GM12878 (cell line): ENCODE measurements around the gene ZG16B. TPM values are rescaled to one million over a fixed set of nuclear protein-coding genes. Genes with fewer than 3 reads are reported as not detected.

ENCODE experiments used
- ATAC-seq: fragments of 200-7000 bp; cut with Tn5 transposase; 3 replicates; pipeline ENCODE4 v1.9.1; 2020; ENCODE audit warnings: mild to moderate bottlenecking, moderate library complexity
- BruUV-seq: library from RNA; stranded (reverse); fragments of 400-500 nt; replicated peaks from 2 replicates; lab custom pipeline; 2021; lab: Mats Ljungman, UMichigan
- CTCF ChIA-PET: fragments of 300-600 bp; sonication (Branson Sonifier 250); formaldehyde crosslinking; extraction: SDS; loops from one replicate; lab custom pipeline; 2021; ENCODE audit warnings: inconsistent platforms; lab: Yijun Ruan, JAX
- POLR2A ChIA-PET: fragments of 350-600 bp; formaldehyde crosslinking; extraction: SDS; loops from one replicate; lab custom pipeline; 2021; ENCODE audit warnings: inconsistent platforms; lab: Charles Lee
- RAD21 ChIA-PET: fragments of 300-600 bp; sonication (Branson Sonifier 250); formaldehyde crosslinking; loops from one replicate; lab custom pipeline; 2023; ENCODE audit warnings: antibody characterized with exemption; ENCODE audit not compliant: unreplicated experiment; lab: Charles Lee
- SMC1A ChIA-PET: fragments of 300-600 bp; sonication (Branson Sonifier 250); formaldehyde crosslinking; loops from one replicate; lab custom pipeline; 2023; ENCODE audit not compliant: unreplicated experiment, uncharacterized antibody; lab: Charles Lee
- DNase-seq: peaks from one replicate; pipeline ENCODE4 v3.0.0-alpha.2; 2011; ENCODE audit warnings: low read depth, low spot score
- FAIRE-seq: peaks from 3 replicates; lab custom pipeline; 2011; peaks lifted over from hg19 to GRCh38; lab: Jason Lieb, UNC
- H2AFZ ChIP-seq: 2 replicates; pipeline ENCODE4 v1.6.0; 2011; ENCODE audit warnings: low read depth, low read length, control low read depth; ENCODE audit not compliant: control insufficient read depth
- H3K27ac ChIP-seq: 2 replicates; pipeline ENCODE4 v1.5.1; 2011; ENCODE audit warnings: control low read depth; ENCODE audit not compliant: control insufficient read depth, insufficient read depth
- H3K27me3 ChIP-seq, 2 experiments: replicated peaks in 1 of 2; 2 replicates each; pipeline versions ENCODE4 v1.6.0 to v1.6.1; 2011; ENCODE audit warnings: low read length in 1 of 2; ENCODE audit not compliant: control insufficient read depth in 2 of 2, insufficient read depth in 2 of 2
- H3K36me3 ChIP-seq, 2 experiments: 2 replicates each; pipeline ENCODE4 v1.5.1; 2011; ENCODE audit warnings: low read length in 1 of 2; ENCODE audit not compliant: control insufficient read depth in 2 of 2, insufficient read depth in 2 of 2
- H3K4me1 ChIP-seq: 2 replicates; pipeline ENCODE4 v1.6.1; 2011; ENCODE audit warnings: mild to moderate bottlenecking, low read length, moderate library complexity, mixed read lengths; ENCODE audit not compliant: control insufficient read depth, insufficient read depth
- H3K4me2 ChIP-seq: 2 replicates; pipeline ENCODE4 v1.6.0; 2011; ENCODE audit warnings: control low read depth; ENCODE audit not compliant: control insufficient read depth, insufficient read depth
- H3K4me3 ChIP-seq: fragments of 200-600 bp; sonication (generic); 2 replicates; pipeline ENCODE4 v1.5.1; 2016
- H3K79me2 ChIP-seq: 2 replicates; pipeline ENCODE4 v1.6.0; 2011; ENCODE audit warnings: low read length; ENCODE audit not compliant: control insufficient read depth, insufficient read depth
- H3K9ac ChIP-seq: 2 replicates; pipeline ENCODE4 v1.8.0; 2011; ENCODE audit warnings: low read length, control low read depth, mixed read lengths; ENCODE audit not compliant: control insufficient read depth, insufficient read depth
- H3K9me3 ChIP-seq: replicated peaks from 3 replicates; pipeline ENCODE4 v1.5.1; 2011; ENCODE audit warnings: mild to moderate bottlenecking, low read length; ENCODE audit not compliant: control insufficient read depth, insufficient read depth
- H4K20me1 ChIP-seq: 2 replicates; pipeline ENCODE4 v1.6.0; 2011; ENCODE audit not compliant: control insufficient read depth, insufficient read depth
- CHD4 ChIP-seq: fragments of 200-600 bp; sonication (generic); IDR thresholded peaks from 2 replicates; pipeline ENCODE4 v1.6.1; 2016; ENCODE audit warnings: mild to moderate bottlenecking
- CREB1 ChIP-seq: IDR thresholded peaks from 2 replicates; pipeline ENCODE4 v1.6.1; 2012; ENCODE audit warnings: low read depth, mild to moderate bottlenecking, inconsistent platforms
- E2F4 ChIP-seq: IDR thresholded peaks from 2 replicates; pipeline ENCODE4 v1.6.1; 2012; ENCODE audit warnings: low read depth, low read length, improper control_type of control experiment
- FOXK2 ChIP-seq: fragments of 450-650 bp; IDR thresholded peaks from 2 replicates; pipeline ENCODE4 v1.6.1; 2017; ENCODE audit warnings: mild to moderate bottlenecking, moderate library complexity
- IRF5 ChIP-seq: fragments of 450-650 bp; IDR thresholded peaks from 2 replicates; pipeline ENCODE4 v1.6.1; 2017; ENCODE audit warnings: borderline replicate concordance
- JUND ChIP-seq: IDR thresholded peaks from 2 replicates; pipeline ENCODE4 v1.6.1; 2012; ENCODE audit warnings: low read depth, mild to moderate bottlenecking, low read length, improper control_type of control experiment, moderate library complexity
- MTA3 ChIP-seq: IDR thresholded peaks from 2 replicates; pipeline ENCODE4 v1.6.1; 2012; ENCODE audit warnings: low read length, inconsistent platforms, borderline replicate concordance
- MYB ChIP-seq: fragments of 150-350 bp; IDR thresholded peaks from 2 replicates; pipeline ENCODE4 v1.6.1; 2014; ENCODE audit warnings: mild to moderate bottlenecking, low read depth, low read length, borderline replicate concordance
- NFIC ChIP-seq: IDR thresholded peaks from 2 replicates; pipeline ENCODE4 v1.6.1; 2012; ENCODE audit warnings: low read depth, mild to moderate bottlenecking, inconsistent platforms, low read length, moderate library complexity
- NR2F1 ChIP-seq: fragments of 450-650 bp; conservative IDR thresholded peaks from 2 replicates; pipeline ENCODE4 v1.6.1; 2017; ENCODE audit warnings: mild to moderate bottlenecking
- NRF1 ChIP-seq: conservative IDR thresholded peaks from 2 replicates; pipeline ENCODE4 v1.6.1; 2011; ENCODE audit warnings: mild to moderate bottlenecking, low read depth, low read length, improper control_type of control experiment
- RAD51 ChIP-seq: fragments of 450-650 bp; IDR thresholded peaks from 2 replicates; pipeline ENCODE4 v1.6.1; 2016; ENCODE audit warnings: moderate library complexity, mild to moderate bottlenecking, inconsistent platforms
- SMAD5 ChIP-seq: IDR thresholded peaks from 2 replicates; pipeline ENCODE4 v1.6.1; 2016; ENCODE audit warnings: antibody characterized with exemption, low read depth
- TCF3 ChIP-seq: IDR thresholded peaks from 2 replicates; pipeline ENCODE4 v1.6.1; 2012; ENCODE audit warnings: low read depth, mild to moderate bottlenecking, low read length, borderline replicate concordance; ENCODE audit not compliant: insufficient read depth
- whole genome bisulfite sequencing: methylation state at CpG from one replicate; pipeline ENCODE4 v1.1.6; 2016; ENCODE audit warnings: low lambda C conversion rate; ENCODE audit not compliant: insufficient replicate concordance, insufficient coverage; ENCODE audit errors: missing lambda C conversion rate; 5-methylcytosine and 5-hydroxymethylcytosine counted together
- in situ Hi-C: fragments of 300-500 bp; cut with MboI; formaldehyde crosslinking; loops from 9 replicates; pipeline ENCODE4 v1.14.3; 2018; ENCODE audit warnings: mixed read lengths
- intact Hi-C: fragments of 100-400 bp; cut with micrococcal nuclease; formaldehyde crosslinking; loops from one replicate; pipeline ENCODE4 v1.14.2; 2022; ENCODE audit not compliant: unreplicated experiment
- polyA plus RNA-seq, 11 experiments: library from polyadenylated mRNA; depleted of rRNA in 4 of 11; unstranded in 6 of 11; stranded (reverse) in 5 of 11; fragments of >200 nt; fragmentation: Nextera tagmentation in 4 of 11; fragmentation: Illumina TruSeq in 1 of 11; extraction: Ambion mirVana in 4 of 11; extraction: Trizol in 1 of 11; gene quantifications; 1 replicate in 1 of 11; 2 replicates in 10 of 11; pipeline versions ENCODE4 v1.2.1 to v1.2.3, GENCODE V29; 2011 to 2016; ENCODE audit warnings: inconsistent platforms in 2 of 11, missing spikeins in 2 of 11, low read depth in 1 of 11
- total RNA-seq, 4 experiments: library from RNA; depleted of rRNA in 3 of 4; stranded (reverse); fragments of >200 nt in 3 of 4; fragmentation: Illumina TruSeq in 1 of 4; extraction: Trizol in 1 of 4; gene quantifications; 2 replicates each; pipeline versions ENCODE4 v1.2.1 to v1.2.3, GENCODE V29; 2013 to 2021

ZG16B gene
- total and polyA plus RNA-seq, 10 of the 15 experiments (the other 5 are each of a cell fraction or from before 2014, with no cell fraction given) = 1.00 to 11.6 (median 5.8) TPM

- Histone ChIP-seq H3K4me2 (no peak overlapping the region), H3K27me3 (peaks cover 0 to 5% of the 10 kb centered on the region in 2 experiments; a peak in 2 of 4 replicates), H3K27ac (no peak overlapping the region), H3K36me3 (no peaks in the 10 kb centered on the region), H3K9me3 (no peaks in the 10 kb centered on the region), H3K9ac (no peak overlapping the region), H3K79me2 (no peaks in the 10 kb centered on the region), H4K20me1 (no peaks in the 10 kb centered on the region), H3K4me1 (no peaks in the 10 kb centered on the region), H2AFZ (no peak overlapping the region), H3K4me3 (no peak overlapping the region)
- no peak for TF ChIP-seq CHD4
- TF ChIP-seq MTA3 = no peak
- TF ChIP-seq NFIC = no peak
- TF ChIP-seq JUND = no peak
- TF ChIP-seq FOXK2 = no peak
- TF ChIP-seq SMAD5 = no peak
- TF ChIP-seq MYB = no peak
- DNase-seq = no peak
- SMC1A ChIA-PET = no interaction called here
- no peak for ATAC-seq
- POLR2A ChIA-PET = no interaction called here
- BruUV-seq = no TSS peak
- 38% methylated on average over 6 of the region's 6 CpGs for WGBS
- no peak for FAIRE-seq
- intact Hi-C loops = no loop called here
- in situ Hi-C loops = no loop called here
- RAD21 ChIA-PET = interaction anchor here (0.8 to 1.2 kb wide), 2 partner anchors 13 to 72 kb away, joined by 3 read pairs; partner anchors contain the start of genes FLYWCH2 and PRSS41
- CTCF ChIA-PET = interaction anchor here (0.6 kb wide), 1 partner anchor 13 kb away, joined by 3 read pairs; no protein-coding TSS in a partner anchor
These were observed 19.5 kb upstream of the ZG16B start for GRCh38 chr16:2810651-2811050.

GRCh38 chr16:2811703-2812471 is 18.2 kb upstream of the ZG16B start:
- Histone ChIP-seq H2AFZ (no peak overlapping the region), H3K4me1 (no peaks in the 10 kb centered on the region), H3K27me3 (peaks cover 0 to 4% of the 10 kb centered on the region in 2 experiments; a peak in 2 of 4 replicates), H3K9me3 (no peaks in the 10 kb centered on the region)
- no peak for DNase-seq
- POLR2A ChIA-PET = interaction anchor here (0.8 kb wide), 1 partner anchor 644 kb away, joined by 3 read pairs; no protein-coding TSS in a partner anchor
- intact Hi-C loops = no loop called here
- TF ChIP-seq IRF5 (no peak), TCF3 (no peak), NRF1 (no peak), CREB1 (no peak), E2F4 (no peak), MYB (no peak), NR2F1 (no peak), RAD51 (no peak)
- TF ChIP-seq, all 136 proteins: peak for 0
- ChIA-PET RAD21 (interaction anchor here (1.2 kb wide), 1 partner anchor 71 kb away, joined by 3 read pairs; the partner anchor contains the start of gene FLYWCH2), CTCF (no interaction called here), SMC1A (no interaction called here)
- Histone ChIP-seq H3K4me2 (no peak overlapping the region), H3K79me2 (peaks cover 2% of the 10 kb centered on the region), H3K9ac (no peak overlapping the region), H3K27ac (no peak overlapping the region), H3K36me3 (no peaks in the 10 kb centered on the region), H3K4me3 (no peak overlapping the region), H4K20me1 (no peaks in the 10 kb centered on the region)
- no peak for FAIRE-seq
- BruUV-seq = no TSS peak
- 45% methylated on average over 15 of the region's 15 CpGs for WGBS
- ATAC-seq = no peak
- in situ Hi-C loops = no loop called here
